22Rv1 (cell line): ENCODE data around the gene MRPS10.

ENCODE experiments used
- ZFX ChIP-seq: fragments of 450-650 bp; IDR thresholded peaks from 2 replicates; pipeline ENCODE4 v1.6.1; 2017; ENCODE audit warnings: antibody characterized with exemption, borderline replicate concordance
- TF ChIP-seq, protein P1 (sequence below): fragments of 450-650 bp; IDR thresholded peaks from 2 replicates; pipeline ENCODE4 v1.5.1; 2017; ENCODE audit warnings: mild to moderate bottlenecking

GRCh38 chr6:42251500-42251899 lies 33.8 kb upstream of the MRPS10 start:
- TF ChIP-seq, protein P1, sequence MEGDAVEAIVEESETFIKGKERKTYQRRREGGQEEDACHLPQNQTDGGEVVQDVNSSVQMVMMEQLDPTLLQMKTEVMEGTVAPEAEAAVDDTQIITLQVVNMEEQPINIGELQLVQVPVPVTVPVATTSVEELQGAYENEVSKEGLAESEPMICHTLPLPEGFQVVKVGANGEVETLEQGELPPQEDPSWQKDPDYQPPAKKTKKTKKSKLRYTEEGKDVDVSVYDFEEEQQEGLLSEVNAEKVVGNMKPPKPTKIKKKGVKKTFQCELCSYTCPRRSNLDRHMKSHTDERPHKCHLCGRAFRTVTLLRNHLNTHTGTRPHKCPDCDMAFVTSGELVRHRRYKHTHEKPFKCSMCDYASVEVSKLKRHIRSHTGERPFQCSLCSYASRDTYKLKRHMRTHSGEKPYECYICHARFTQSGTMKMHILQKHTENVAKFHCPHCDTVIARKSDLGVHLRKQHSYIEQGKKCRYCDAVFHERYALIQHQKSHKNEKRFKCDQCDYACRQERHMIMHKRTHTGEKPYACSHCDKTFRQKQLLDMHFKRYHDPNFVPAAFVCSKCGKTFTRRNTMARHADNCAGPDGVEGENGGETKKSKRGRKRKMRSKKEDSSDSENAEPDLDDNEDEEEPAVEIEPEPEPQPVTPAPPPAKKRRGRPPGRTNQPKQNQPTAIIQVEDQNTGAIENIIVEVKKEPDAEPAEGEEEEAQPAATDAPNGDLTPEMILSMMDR = no peak
- no peak for TF ChIP-seq ZFX
